Naive thymus-derived CD4-positive, alpha-beta T cell (primary cell): ENCODE measurements around the gene YLPM1. TPM values are rescaled to one million over a fixed set of nuclear protein-coding genes. Genes with fewer than 3 reads are reported as not detected.

Experiments
- ATAC-seq: fragments of 150-1000 bp; cut with Tn5 transposase; 2 replicates; pipeline ENCODE4 v1.10.0; 2021; ENCODE audit warnings: mild to moderate bottlenecking, moderate library complexity
- CTCF ChIA-PET: fragments of 350-600 bp; sonication (Branson Sonifier 250); formaldehyde crosslinking; loops from one replicate; lab custom pipeline; 2021; ENCODE audit warnings: antibody characterized with exemption; lab: Charles Lee
- POLR2A ChIA-PET: fragments of 350-600 bp; sonication (Branson Sonifier 250); formaldehyde crosslinking; loops from one replicate; lab custom pipeline; 2021; ENCODE audit warnings: antibody characterized with exemption, inconsistent platforms; lab: Charles Lee
- DNase-seq, 9 donors: peaks; one replicate each; pipeline versions ENCODE4 v3.0.0 to v3.0.0-alpha.2; 2020 to 2022; ENCODE audit warnings: mixed read lengths in 1 of 9
- H3K27ac ChIP-seq: one replicate; pipeline ENCODE4 v1.7.0; 2013; ENCODE audit warnings: mild to moderate bottlenecking, low read depth, low read length, moderate library complexity
- H3K27me3 ChIP-seq, 2 donors: one replicate each; pipeline ENCODE4 v1.7.0; 2013; ENCODE audit warnings: low read length in 2 of 2, mild to moderate bottlenecking in 2 of 2, moderate library complexity in 2 of 2; ENCODE audit not compliant: control insufficient read depth in 2 of 2, insufficient read depth in 2 of 2
- H3K36me3 ChIP-seq, 3 experiments: 1 replicate in 2 of 3; 2 replicates in 1 of 3; pipeline ENCODE4 v1.7.0; 2013; ENCODE audit warnings: low read length in 3 of 3, mild to moderate bottlenecking in 3 of 3, moderate library complexity in 1 of 3; ENCODE audit not compliant: insufficient read depth in 3 of 3, control insufficient read depth in 2 of 3
- H3K4me1 ChIP-seq, 2 donors: one replicate each; pipeline ENCODE4 v1.7.0; 2013; ENCODE audit warnings: low read length in 2 of 2, mild to moderate bottlenecking in 2 of 2, moderate library complexity in 1 of 2; ENCODE audit not compliant: control insufficient read depth in 2 of 2, insufficient read depth in 2 of 2
- H3K4me3 ChIP-seq: 2 replicates; pipeline ENCODE4 v1.7.0; 2013; ENCODE audit warnings: mild to moderate bottlenecking, low read length
- H3K9me3 ChIP-seq, 3 experiments: 1 replicate in 2 of 3; 2 replicates in 1 of 3; pipeline ENCODE4 v1.7.0; 2013; ENCODE audit warnings: low read length in 3 of 3; ENCODE audit not compliant: control insufficient read depth in 2 of 3
- H3K27ac Mint-ChIP-seq, 9 donors: one replicate each; pipeline ENCODE4 v1.8.0; 2020 to 2022; ENCODE audit warnings: mixed read lengths in 9 of 9, mild to moderate bottlenecking in 8 of 9, moderate library complexity in 5 of 9, inconsistent platforms in 2 of 9
- H3K27me3 Mint-ChIP-seq, 5 donors: one replicate each; pipeline ENCODE4 v1.8.0; 2021 to 2022; ENCODE audit warnings: mixed read lengths in 5 of 5, mild to moderate bottlenecking in 1 of 5
- H3K36me3 Mint-ChIP-seq, 5 donors: one replicate each; pipeline ENCODE4 v1.8.0; 2020 to 2022; ENCODE audit warnings: mixed read lengths in 5 of 5, mild to moderate bottlenecking in 3 of 5, inconsistent platforms in 1 of 5
- H3K4me1 Mint-ChIP-seq, 7 donors: one replicate each; pipeline ENCODE4 v1.8.0; 2020 to 2022; ENCODE audit warnings: mixed read lengths in 7 of 7, mild to moderate bottlenecking in 3 of 7, inconsistent platforms in 1 of 7
- H3K4me3 Mint-ChIP-seq, 10 donors: one replicate each; pipeline ENCODE4 v1.8.0; 2020 to 2022; ENCODE audit warnings: mild to moderate bottlenecking in 10 of 10, mixed read lengths in 10 of 10, moderate library complexity in 6 of 10, inconsistent platforms in 2 of 10
- H3K9me3 Mint-ChIP-seq, 11 donors: one replicate each; pipeline ENCODE4 v1.8.0; 2020 to 2022; ENCODE audit warnings: mixed read lengths in 11 of 11, mild to moderate bottlenecking in 4 of 11, inconsistent platforms in 1 of 11, moderate library complexity in 1 of 11
- intact Hi-C, 2 donors: fragments of 100-400 bp; cut with micrococcal nuclease; formaldehyde crosslinking; loops; one replicate each; pipeline ENCODE4 v1.15.1; 2023
- polyA plus RNA-seq, 2 donors: library from polyadenylated mRNA; unstranded; fragments of 300-500 nt; fragmentation: Illumina TruSeq; gene quantifications; one replicate each; pipeline ENCODE4 v1.2.3, GENCODE V29; 2021
- total RNA-seq, 6 experiments: library from RNA in 5 of 6; stranded (reverse) in 5 of 6; gene quantifications; 1 replicate in 5 of 6; 2 replicates in 1 of 6; pipeline ENCODE4 v1.2.3 and lab custom pipeline; 2021 to 2026

The YLPM1 gene
- total and polyA plus RNA-seq, 7 experiments from 2014 or later, result 13.5 to 119 (median 94.8) TPM

DNA sequence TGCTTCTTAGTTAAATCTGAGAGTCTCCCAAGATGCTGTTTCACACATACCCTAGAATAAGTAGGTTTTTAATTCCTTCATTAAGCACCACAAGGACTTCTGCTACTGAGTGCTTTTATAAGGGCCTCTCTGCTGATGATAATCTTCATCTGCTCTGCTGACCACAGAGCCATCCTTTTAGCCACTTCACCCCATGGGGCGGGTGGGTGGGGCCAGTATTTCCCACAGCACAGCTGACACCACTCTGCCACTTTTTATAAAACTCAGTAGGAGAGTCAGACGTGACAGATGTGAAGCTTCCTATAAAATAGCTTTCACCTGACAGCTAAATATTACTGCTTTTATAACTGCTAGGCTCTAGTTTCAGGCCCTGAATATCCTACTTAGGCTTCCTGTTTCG lies 29.9 kb upstream of the YLPM1 start:
- POLR2A ChIA-PET, result no interaction called here
- no peak overlapping the region for H3K27ac ChIP-seq
- intact Hi-C loops, result no loop called here
- H3K4me3 Mint-ChIP-seq, result no peak overlapping the region
- no peaks in the 10 kb centered on the region for H3K9me3 ChIP-seq
- peaks cover 0 to 7% (median 0%) of the 10 kb centered on the region in 7 donors for H3K4me1 Mint-ChIP-seq
- no peak overlapping the region for H3K27ac Mint-ChIP-seq
- H3K27me3 ChIP-seq, result no peaks in the 10 kb centered on the region
- H3K4me3 ChIP-seq, result no peak overlapping the region
- peaks cover 14 to 64% (median 19%) of the 10 kb centered on the region in 3 experiments for H3K36me3 ChIP-seq
- no peak for ATAC-seq
- H3K27me3 Mint-ChIP-seq, result no peaks in the 10 kb centered on the region
- DNase-seq, result no peak
- CTCF ChIA-PET, result interaction anchor here (0.6 kb wide), 1 partner anchor 69 kb away, joined by 5 read pairs; no protein-coding TSS in a partner anchor
- H3K36me3 Mint-ChIP-seq, result peaks cover 0 to 49% (median 14%) of the 10 kb centered on the region in 5 donors
- no peaks in the 10 kb centered on the region for H3K4me1 ChIP-seq
- no peaks in the 10 kb centered on the region for H3K9me3 Mint-ChIP-seq

DNA sequence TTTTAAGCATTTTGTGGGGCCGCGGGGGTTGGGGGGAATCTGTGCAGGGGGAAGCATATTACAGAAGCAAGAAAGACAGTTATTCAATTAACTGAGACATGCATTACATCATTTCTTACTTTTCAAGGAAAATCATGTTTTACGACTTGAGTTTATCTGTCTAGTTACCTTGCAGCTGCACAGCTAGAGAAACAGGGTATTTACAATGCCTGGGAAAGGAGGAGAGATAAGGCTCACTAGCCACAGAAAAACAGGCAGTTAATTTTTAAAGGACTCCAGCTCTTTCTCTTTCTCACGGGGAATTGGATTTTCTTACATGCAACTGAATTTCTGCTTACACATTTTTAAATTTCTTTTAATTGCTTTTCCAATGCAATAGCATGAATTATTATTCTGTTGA lies 28.0 kb upstream of the YLPM1 start:
- Mint-ChIP-seq H3K27me3 (no peaks in the 10 kb centered on the region), H3K9me3 (no peaks in the 10 kb centered on the region), H3K27ac (no peak overlapping the region), H3K36me3 (peaks cover 0 to 53% (median 22%) of the 10 kb centered on the region in 5 donors), H3K4me3 (no peak overlapping the region), H3K4me1 (peaks cover 0 to 4% (median 0%) of the 10 kb centered on the region in 7 donors)
- CTCF ChIA-PET, result interaction anchor here (0.6 kb wide), 1 partner anchor 569 kb away, joined by 3 read pairs; no protein-coding TSS in a partner anchor
- H3K4me1 ChIP-seq, result no peaks in the 10 kb centered on the region
- peaks cover 14 to 67% (median 22%) of the 10 kb centered on the region in 3 experiments for H3K36me3 ChIP-seq
- no peaks in the 10 kb centered on the region for H3K27me3 ChIP-seq
- ATAC-seq, result no peak
- no peak overlapping the region for H3K4me3 ChIP-seq
- H3K27ac ChIP-seq, result no peak overlapping the region
- no peaks in the 10 kb centered on the region for H3K9me3 ChIP-seq
- POLR2A ChIA-PET, result no interaction called here
- no peak for DNase-seq
- intact Hi-C loops, result no loop called here

DNA sequence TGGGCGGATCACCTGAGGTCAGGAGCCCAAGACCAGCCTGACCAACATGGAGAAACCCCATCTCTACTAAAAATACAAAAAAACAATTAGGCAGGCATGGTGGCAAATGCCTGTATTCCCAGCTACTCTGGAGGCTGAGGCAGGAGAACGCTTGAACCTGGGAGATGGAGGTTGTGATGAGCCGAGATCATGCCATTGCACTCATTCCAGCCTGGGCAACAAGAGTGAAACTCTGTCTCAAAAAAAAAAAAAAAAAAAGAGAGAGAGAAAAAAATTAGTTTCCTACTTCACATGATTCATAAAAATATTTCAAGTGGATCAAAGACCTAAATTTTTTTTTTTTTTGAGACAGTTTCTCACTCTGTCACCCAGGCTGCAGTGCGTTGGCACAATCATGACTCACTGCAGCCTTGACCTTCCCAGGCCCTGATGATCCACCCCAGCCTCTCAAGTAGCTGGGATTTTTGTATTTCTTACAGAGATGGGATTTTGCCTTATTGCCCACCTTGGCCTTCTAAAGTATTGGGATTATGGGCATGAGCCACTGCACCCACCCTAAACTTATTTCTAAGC lies 25.3 kb upstream of the YLPM1 start:
- Histone ChIP-seq H3K4me1 (no peaks in the 10 kb centered on the region), H3K9me3 (no peaks in the 10 kb centered on the region), H3K27me3 (no peaks in the 10 kb centered on the region), H3K4me3 (no peak overlapping the region), H3K36me3 (peaks cover 7 to 52% (median 17%) of the 10 kb centered on the region in 3 experiments), H3K27ac (no peak overlapping the region)
- ChIA-PET POLR2A (interaction anchor here (0.6 to 0.9 kb wide), 2 partner anchors 13 to 26 kb away, joined by 3 read pairs; no protein-coding TSS in a partner anchor), CTCF (no interaction called here)
- Mint-ChIP-seq H3K9me3 (no peaks in the 10 kb centered on the region), H3K27ac (no peak overlapping the region), H3K4me1 (peaks cover 0 to 4% (median 0%) of the 10 kb centered on the region in 7 donors), H3K36me3 (peaks cover 0 to 44% (median 17%) of the 10 kb centered on the region in 5 donors), H3K4me3 (no peak overlapping the region), H3K27me3 (no peaks in the 10 kb centered on the region)
- ATAC-seq (no peak), DNase-seq (no peak)
- intact Hi-C loops, result no loop called here

DNA sequence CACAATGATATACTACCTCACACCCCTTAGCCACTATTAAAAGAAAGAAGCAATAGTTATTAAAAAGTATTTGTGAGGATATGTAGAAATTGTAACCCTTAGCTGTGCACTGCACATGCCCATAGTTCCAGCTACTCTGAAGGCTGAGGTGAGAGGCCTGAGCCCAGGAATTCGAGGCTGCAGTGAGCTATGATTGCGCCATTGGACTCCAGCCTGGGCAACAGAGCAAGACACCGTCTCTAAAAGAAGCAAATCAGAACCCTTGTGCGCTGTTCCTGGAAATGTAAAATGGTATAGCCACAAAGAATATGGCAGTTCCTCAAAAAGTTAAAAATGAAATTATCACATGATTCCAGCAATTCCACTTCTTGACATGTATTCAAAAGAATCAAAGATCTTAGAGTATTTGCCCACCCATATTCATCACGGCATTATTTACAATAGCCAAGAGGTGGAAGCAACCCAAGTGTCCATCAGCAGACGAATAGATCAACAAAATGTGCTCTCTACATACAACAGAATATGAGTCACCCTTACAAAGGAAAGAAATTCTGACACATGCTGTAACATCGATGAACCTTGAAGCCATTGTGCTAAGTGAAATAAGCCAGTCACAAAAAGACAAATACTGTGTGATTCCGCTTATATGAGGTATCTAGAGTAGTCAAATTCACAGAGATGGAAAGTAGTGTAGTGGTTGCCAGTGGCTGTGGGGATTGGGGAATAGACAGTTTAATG lies 23.7 kb upstream of the YLPM1 start:
- no peaks in the 10 kb centered on the region for H3K4me1 ChIP-seq
- Mint-ChIP-seq H3K27me3 (no peaks in the 10 kb centered on the region), H3K9me3 (no peaks in the 10 kb centered on the region), H3K36me3 (peaks cover 0 to 32% (median 17%) of the 10 kb centered on the region in 5 donors), H3K27ac (peak overlapping the region in 2 of 9 donors; percentile 10 to 21), H3K4me1 (peaks cover 0 to 4% (median 0%) of the 10 kb centered on the region in 7 donors), H3K4me3 (no peak overlapping the region)
- ChIA-PET POLR2A (no interaction called here), CTCF (interaction anchor here (0.6 kb wide), 1 partner anchor 141 kb away, joined by 3 read pairs; no protein-coding TSS in a partner anchor)
- intact Hi-C loops, result no loop called here
- peaks cover 2 to 38% (median 4%) of the 10 kb centered on the region in 3 experiments for H3K36me3 ChIP-seq
- no peaks in the 10 kb centered on the region for H3K9me3 ChIP-seq
- DNase-seq (no peak), ATAC-seq (no peak)
- H3K27me3 ChIP-seq, result no peaks in the 10 kb centered on the region
- H3K27ac ChIP-seq, result no peak overlapping the region
- H3K4me3 ChIP-seq, result no peak overlapping the region

DNA sequence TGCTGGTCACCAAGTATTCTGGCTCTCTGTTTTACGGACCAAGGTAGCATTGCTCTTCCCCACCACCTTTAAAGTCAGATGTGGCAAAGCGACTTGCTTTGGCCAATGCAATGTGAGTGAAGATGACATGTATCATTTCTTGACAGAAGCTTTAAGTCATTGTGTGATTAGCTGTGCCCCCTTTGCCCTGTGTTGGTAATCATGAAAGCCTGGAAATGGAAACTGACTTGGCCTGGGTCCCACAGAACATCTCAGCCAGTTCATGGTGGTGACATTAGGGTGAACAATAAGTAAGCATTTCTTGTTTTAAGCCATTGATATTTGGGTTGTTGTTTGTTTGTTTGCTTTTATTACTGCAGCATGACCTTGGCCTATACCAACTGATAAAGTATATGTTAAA lies 15.9 kb upstream of the YLPM1 start:
- Histone ChIP-seq H3K9me3 (no peaks in the 10 kb centered on the region), H3K4me3 (no peak overlapping the region), H3K27me3 (no peaks in the 10 kb centered on the region), H3K4me1 (no peaks in the 10 kb centered on the region), H3K36me3 (no peaks in the 10 kb centered on the region), H3K27ac (no peak overlapping the region)
- no peak for DNase-seq
- Mint-ChIP-seq H3K4me3 (no peak overlapping the region), H3K27ac (no peak overlapping the region), H3K27me3 (no peaks in the 10 kb centered on the region), H3K36me3 (peaks cover 4 to 5% (median 5%) of the 10 kb centered on the region in 5 donors), H3K9me3 (peaks cover 0 to 7% (median 4%) of the 10 kb centered on the region in 11 donors), H3K4me1 (no peaks in the 10 kb centered on the region)
- intact Hi-C loops, result no loop called here
- ChIA-PET CTCF (no interaction called here), POLR2A (no interaction called here)
- ATAC-seq, result no peak

DNA sequence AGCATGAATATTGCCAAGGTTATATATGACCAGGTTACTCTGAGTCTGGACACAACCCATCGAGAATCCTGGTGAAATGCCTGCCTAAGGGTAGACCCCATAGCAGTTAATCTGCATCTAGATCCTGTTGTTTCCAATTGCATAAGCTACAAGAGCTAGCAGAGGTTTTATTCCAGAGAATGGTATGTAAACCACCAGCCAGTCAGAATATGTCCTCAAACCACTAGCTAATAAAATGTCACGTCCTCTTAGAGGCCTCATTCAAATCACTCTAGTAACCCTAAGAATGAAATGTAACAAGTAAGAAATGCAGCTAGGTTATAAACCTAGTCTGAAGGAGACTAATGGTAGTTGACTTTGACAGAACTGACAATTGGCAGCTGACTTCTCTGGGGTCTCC lies 9.0 kb upstream of the YLPM1 start:
- no peak overlapping the region for H3K27ac ChIP-seq
- intact Hi-C loops, result no loop called here

More for the DNA sequence above, 9.0 kb upstream of the YLPM1 start:
- Mint-ChIP-seq H3K4me3 (no peak overlapping the region), H3K4me1 (peaks cover 0 to 2% (median 0%) of the 10 kb centered on the region in 7 donors), H3K27ac (no peak overlapping the region), H3K9me3 (peaks cover 0 to 22% (median 11%) of the 10 kb centered on the region in 11 donors), H3K27me3 (no peaks in the 10 kb centered on the region), H3K36me3 (peaks cover 4 to 15% (median 9%) of the 10 kb centered on the region in 5 donors)
- Histone ChIP-seq H3K27me3 (peaks cover 0 to 3% of the 10 kb centered on the region in 2 donors), H3K4me3 (no peak overlapping the region), H3K4me1 (no peaks in the 10 kb centered on the region), H3K36me3 (no peaks in the 10 kb centered on the region), H3K9me3 (no peaks in the 10 kb centered on the region)
- ATAC-seq (no peak), DNase-seq (no peak)
- POLR2A ChIA-PET, result interaction anchor here (1.1 kb wide), 1 partner anchor 10 kb away, joined by 4 read pairs; no protein-coding TSS in a partner anchor
- CTCF ChIA-PET, result no interaction called here
